GM23338 (cell line): ENCODE measurements around the gene UBXN10. TPM values are rescaled to one million over a fixed set of nuclear protein-coding genes. Genes with fewer than 3 reads are reported as not detected.

Source experiments
- ATAC-seq: fragments of 200-7000 bp; cut with Tn5 transposase; 3 replicates; pipeline ENCODE4 v1.9.1; 2020
- DNase-seq: peaks from one replicate; pipeline ENCODE4 v3.0.0-alpha.2; 2015; ENCODE audit warnings: low spot score
- H2AFZ ChIP-seq: fragments of 200-600 bp; sonication (generic); 2 replicates; pipeline ENCODE4 v1.8.0; 2016; ENCODE audit warnings: antibody characterized with exemption, mild to moderate bottlenecking, moderate library complexity
- H3F3A ChIP-seq: fragments of 200-600 bp; sonication (generic); replicated peaks from 2 replicates; pipeline ENCODE4 v1.8.0; 2017; ENCODE audit warnings: antibody characterized with exemption, mixed run types, low read depth
- H3K27ac ChIP-seq: fragments of 200-600 bp; sonication (generic); 2 replicates; pipeline ENCODE4 v1.6.1; 2016; ENCODE audit warnings: low read depth
- H3K27me3 ChIP-seq: fragments of 200-600 bp; sonication (generic); 2 replicates; pipeline ENCODE4 v1.8.0; 2016; ENCODE audit warnings: mild to moderate bottlenecking, mixed run types, moderate library complexity; ENCODE audit not compliant: insufficient read depth
- H3K36me3 ChIP-seq: fragments of 200-600 bp; sonication (generic); 2 replicates; pipeline ENCODE4 v1.8.0; 2016; ENCODE audit warnings: mild to moderate bottlenecking; ENCODE audit not compliant: insufficient read depth
- H3K4me1 ChIP-seq: fragments of 200-600 bp; sonication (generic); 2 replicates; pipeline ENCODE4 v1.8.0; 2016; ENCODE audit warnings: mild to moderate bottlenecking, moderate library complexity; ENCODE audit not compliant: insufficient read depth
- H3K4me2 ChIP-seq: fragments of 200-600 bp; sonication (generic); 2 replicates; pipeline ENCODE4 v1.7.1; 2017; ENCODE audit warnings: mixed run types
- H3K4me3 ChIP-seq: fragments of 200-600 bp; sonication (generic); 2 replicates; pipeline ENCODE4 v1.6.1; 2016; ENCODE audit warnings: mixed run types
- H3K79me2 ChIP-seq: fragments of 200-600 bp; sonication (generic); replicated peaks from 2 replicates; pipeline ENCODE4 v1.8.0; 2017; ENCODE audit warnings: mild to moderate bottlenecking; ENCODE audit not compliant: insufficient read depth
- H3K9me2 ChIP-seq: fragments of 200-600 bp; sonication (generic); 2 replicates; pipeline ENCODE4 v1.8.0; 2017; ENCODE audit not compliant: insufficient read depth
- H4K20me1 ChIP-seq: fragments of 200-600 bp; sonication (generic); replicated peaks from 2 replicates; pipeline ENCODE4 v1.8.0; 2017; ENCODE audit warnings: mild to moderate bottlenecking; ENCODE audit not compliant: insufficient read depth
- H3K27ac Mint-ChIP-seq: 2 replicates; pipeline ENCODE4 v1.8.0; 2020; ENCODE audit warnings: inconsistent platforms, mild to moderate bottlenecking, moderate library complexity, mixed read lengths
- H3K27me3 Mint-ChIP-seq: 3 replicates; pipeline ENCODE4 v1.8.0; 2022; ENCODE audit warnings: low read depth, mild to moderate bottlenecking, moderate library complexity, mixed read lengths, inconsistent platforms; ENCODE audit not compliant: insufficient read depth, poor library complexity
- H3K36me3 Mint-ChIP-seq: 3 replicates; pipeline ENCODE4 v1.8.0; 2021; ENCODE audit warnings: low read depth, mild to moderate bottlenecking, inconsistent platforms, moderate library complexity, mixed read lengths
- H3K4me1 Mint-ChIP-seq: 3 replicates; pipeline ENCODE4 v1.8.0; 2020; ENCODE audit warnings: mild to moderate bottlenecking, inconsistent platforms, mixed read lengths
- H3K4me3 Mint-ChIP-seq: 3 replicates; pipeline ENCODE4 v1.8.0; 2021; ENCODE audit warnings: moderate library complexity, mild to moderate bottlenecking, inconsistent platforms, mixed read lengths
- H3K9me3 Mint-ChIP-seq: 3 replicates; pipeline ENCODE4 v1.8.0; 2020; ENCODE audit warnings: moderate library complexity, mild to moderate bottlenecking, inconsistent platforms, mixed read lengths
- CREB1 ChIP-seq: fragments of 250-450 bp; sonication (Bioruptor Pico); IDR thresholded peaks from 2 replicates; pipeline ENCODE4 v1.5.0; 2020; ENCODE audit warnings: low read depth, mild to moderate bottlenecking, moderate library complexity
- EZH2phosphoT487 ChIP-seq: fragments of 200-600 bp; sonication (generic); IDR thresholded peaks from one replicate; pipeline ENCODE4 v1.8.1; 2018; ENCODE audit warnings: antibody characterized with exemption; ENCODE audit not compliant: unreplicated experiment
- NANOG ChIP-seq: IDR thresholded peaks from 2 replicates; pipeline ENCODE4 v1.6.1; 2016; ENCODE audit warnings: antibody characterized with exemption, borderline replicate concordance
- REST ChIP-seq: IDR thresholded peaks from one replicate; pipeline ENCODE4 v1.6.1; 2018; ENCODE audit warnings: antibody characterized with exemption; ENCODE audit not compliant: unreplicated experiment
- STAT1 ChIP-seq: IDR thresholded peaks from one replicate; pipeline ENCODE4 v1.6.1; 2016; ENCODE audit warnings: antibody characterized with exemption; ENCODE audit not compliant: unreplicated experiment
- ZNF114 ChIP-seq: fragments of 250-450 bp; sonication (Bioruptor Pico); IDR thresholded peaks from 2 replicates; pipeline ENCODE4 v1.5.0; 2020; ENCODE audit warnings: mild to moderate bottlenecking, moderate library complexity
- ZNF331 ChIP-seq: fragments of 250-450 bp; sonication (Bioruptor Pico); IDR thresholded peaks from 2 replicates; pipeline ENCODE4 v1.5.0; 2020; ENCODE audit warnings: low read depth, mild to moderate bottlenecking, moderate library complexity
- polyA plus RNA-seq: library from polyadenylated mRNA; unstranded; fragments of >200 nt; fragmentation: Nextera tagmentation; extraction: Ambion mirVana; gene quantifications from 2 replicates; pipeline ENCODE4 v1.2.1, GENCODE V29; 2016
- total RNA-seq: library from RNA; depleted of rRNA; stranded (reverse); fragments of >200 nt; shearing (Covaris generic); gene quantifications from 2 replicates; pipeline ENCODE4 v1.2.3, GENCODE V29; 2014
- TF ChIP-seq, protein P1 (sequence below), 2 experiments: fragments of 200-600 bp in 1 of 2; sonication (generic) in 1 of 2; conservative IDR thresholded peaks; 2 replicates each; pipeline versions ENCODE4 v1.5.1 to v1.6.1; 2016 to 2017; ENCODE audit warnings: antibody characterized with exemption in 2 of 2, low read depth in 2 of 2, mild to moderate bottlenecking in 2 of 2, moderate library complexity in 1 of 2

UBXN10 gene
- total and polyA plus RNA-seq, 2 experiments from 2014 or later, result 0.27 to 0.69 TPM

- TF ChIP-seq CREB1 (CRISPR knock-in tag) (no peak), REST (no peak), EZH2phosphoT487 (no peak), NANOG (no peak), STAT1 (no peak), ZNF114 (CRISPR knock-in tag) (no peak)
- TF ChIP-seq, protein P1, sequence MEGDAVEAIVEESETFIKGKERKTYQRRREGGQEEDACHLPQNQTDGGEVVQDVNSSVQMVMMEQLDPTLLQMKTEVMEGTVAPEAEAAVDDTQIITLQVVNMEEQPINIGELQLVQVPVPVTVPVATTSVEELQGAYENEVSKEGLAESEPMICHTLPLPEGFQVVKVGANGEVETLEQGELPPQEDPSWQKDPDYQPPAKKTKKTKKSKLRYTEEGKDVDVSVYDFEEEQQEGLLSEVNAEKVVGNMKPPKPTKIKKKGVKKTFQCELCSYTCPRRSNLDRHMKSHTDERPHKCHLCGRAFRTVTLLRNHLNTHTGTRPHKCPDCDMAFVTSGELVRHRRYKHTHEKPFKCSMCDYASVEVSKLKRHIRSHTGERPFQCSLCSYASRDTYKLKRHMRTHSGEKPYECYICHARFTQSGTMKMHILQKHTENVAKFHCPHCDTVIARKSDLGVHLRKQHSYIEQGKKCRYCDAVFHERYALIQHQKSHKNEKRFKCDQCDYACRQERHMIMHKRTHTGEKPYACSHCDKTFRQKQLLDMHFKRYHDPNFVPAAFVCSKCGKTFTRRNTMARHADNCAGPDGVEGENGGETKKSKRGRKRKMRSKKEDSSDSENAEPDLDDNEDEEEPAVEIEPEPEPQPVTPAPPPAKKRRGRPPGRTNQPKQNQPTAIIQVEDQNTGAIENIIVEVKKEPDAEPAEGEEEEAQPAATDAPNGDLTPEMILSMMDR (conservative IDR thresholded peaks at IDR 0.05; ENCODE audit: low read depth in 2 of 2), result no peak
Observed at GRCh38 chr1:20183616-20184271, 2.2 kb upstream of the UBXN10 start (continued).

DNA sequence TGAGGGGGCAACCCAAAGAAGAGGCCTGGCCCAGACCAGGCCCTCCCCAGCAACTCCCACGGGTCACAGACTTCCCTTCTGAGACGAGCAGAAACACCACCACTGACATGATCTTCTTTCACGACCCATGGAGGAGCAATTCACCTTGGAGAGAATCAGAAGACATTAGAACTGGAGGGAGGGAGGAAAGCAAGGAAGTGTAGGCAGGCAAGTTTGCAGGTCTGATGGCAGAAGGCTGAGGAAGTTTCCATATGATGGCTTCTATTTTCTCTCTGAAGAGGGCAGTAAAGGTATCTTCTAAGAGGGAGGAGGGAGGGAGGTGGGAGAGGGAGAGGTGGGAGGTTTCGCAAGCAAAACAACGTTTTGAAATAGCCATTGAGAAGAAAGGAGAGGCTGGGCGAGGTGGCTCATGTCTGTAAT lies 1.4 kb upstream of the UBXN10 start:
- peaks cover 9% of the 10 kb centered on the region for H3K4me1 ChIP-seq
- H3K27me3 ChIP-seq, result peaks cover 13% of the 10 kb centered on the region

More for the DNA sequence above, 1.4 kb upstream of the UBXN10 start:
- DNase-seq, result peak; percentile 74
- H3K27ac Mint-ChIP-seq, result no peak overlapping the region
- peaks cover 12% of the 10 kb centered on the region for H3K27me3 Mint-ChIP-seq
- Histone ChIP-seq H3K79me2 (no peaks in the 10 kb centered on the region), H3K4me2 (no peak overlapping the region), H4K20me1 (no peaks in the 10 kb centered on the region), H3K4me3 (no peak overlapping the region), H3K27ac (no peak overlapping the region), H2AFZ (no peak overlapping the region), H3K9me2 (no peaks in the 10 kb centered on the region), H3K36me3 (no peaks in the 10 kb centered on the region), H3F3A (no peaks in the 10 kb centered on the region)
- no peaks in the 10 kb centered on the region; the same call in 2 of the 3 replicates for H3K36me3 Mint-ChIP-seq
- H3K4me1 Mint-ChIP-seq, result peaks cover 21% of the 10 kb centered on the region
- peaks cover 2% of the 10 kb centered on the region; the same call in 1 of the 3 replicates for H3K9me3 Mint-ChIP-seq
- TF ChIP-seq ZNF114 (CRISPR knock-in tag) (no peak), ZNF331 (CRISPR knock-in tag) (no peak)
- TF ChIP-seq, protein P1 (conservative IDR thresholded peaks at IDR 0.05; ENCODE audit: low read depth in 2 of 2), result peak in 1 of 2 experiments; percentile 25; a peak in 3 of 4 replicates
- no peak for ATAC-seq
- H3K4me3 Mint-ChIP-seq, result 0 out of 3 replicates have a peak overlapping the region, but pooled peaks have one; percentile 2
